HepG2 (cell line): ENCODE results near the gene CD274. TPM values are rescaled to one million over a fixed set of nuclear protein-coding genes. Genes with fewer than 3 reads are reported as not detected.
A peak's percentile ranks its signal among the peaks of the same experiment; 100 is the strongest.

Experiments
- CBX5 ChIP-seq: sonication (generic); formaldehyde crosslinking; IDR thresholded peaks from 2 replicates; pipeline ENCODE4 v1.4.0; 2020; ENCODE audit warnings: missing genetic modification reagents, borderline replicate concordance
- CEBPB ChIP-seq: IDR thresholded peaks from 2 replicates; pipeline ENCODE4 v1.6.1; 2011; ENCODE audit warnings: low read depth, low read length, improper control_type of control experiment, borderline replicate concordance
- ELF1 ChIP-seq: sonication (generic); formaldehyde crosslinking; IDR thresholded peaks from 2 replicates; pipeline ENCODE4 v1.4.0; 2020; ENCODE audit warnings: missing genetic modification reagents
- HNRNPL ChIP-seq: fragments of 200-400 bp; formaldehyde crosslinking; IDR thresholded peaks from 2 replicates; pipeline ENCODE4 v1.6.1; 2017; ENCODE audit warnings: mild to moderate bottlenecking, low read depth, low read length
- KLF6 ChIP-seq: IDR thresholded peaks from 2 replicates; pipeline ENCODE4 v1.8.0; 2016; ENCODE audit warnings: missing biosample characterization, missing genetic modification reagents
- NCOA2 ChIP-seq: sonication (generic); formaldehyde crosslinking; IDR thresholded peaks from 2 replicates; pipeline ENCODE4 v1.8.0; 2022; ENCODE audit warnings: inconsistent platforms
- NFKB2 ChIP-seq: sonication (generic); formaldehyde crosslinking; IDR thresholded peaks from 2 replicates; pipeline ENCODE4 v1.4.0; 2020; ENCODE audit warnings: missing genetic modification reagents, borderline replicate concordance
- NR2F2 ChIP-seq: IDR thresholded peaks from 2 replicates; pipeline ENCODE4 v1.6.1; 2012; ENCODE audit warnings: low read depth, inconsistent platforms, borderline replicate concordance
- PLRG1 ChIP-seq: fragments of 450-650 bp; conservative IDR thresholded peaks from 2 replicates; pipeline ENCODE4 v1.6.1; 2016
- POGK ChIP-seq: sonication (generic); formaldehyde crosslinking; conservative IDR thresholded peaks from 2 replicates; pipeline ENCODE4 v1.8.0; 2022; ENCODE audit warnings: mild to moderate bottlenecking, moderate library complexity, missing genetic modification reagents
- RARG ChIP-seq: sonication (generic); formaldehyde crosslinking; IDR thresholded peaks from 2 replicates; pipeline ENCODE4 v1.4.0; 2020; ENCODE audit warnings: low read depth, mild to moderate bottlenecking, missing genetic modification reagents
- RFXAP ChIP-seq: sonication (generic); formaldehyde crosslinking; IDR thresholded peaks from 2 replicates; pipeline ENCODE4 v1.4.0; 2020; ENCODE audit warnings: missing genetic modification reagents, borderline replicate concordance
- SP5 ChIP-seq: IDR thresholded peaks from 2 replicates; pipeline ENCODE4 v1.6.1; 2016; ENCODE audit warnings: low read depth, borderline replicate concordance
- ZBTB14 ChIP-seq: sonication (generic); formaldehyde crosslinking; IDR thresholded peaks from 2 replicates; pipeline ENCODE4 v1.4.0; 2020; ENCODE audit warnings: missing genetic modification reagents
- ZBTB38 ChIP-seq: sonication (generic); formaldehyde crosslinking; IDR thresholded peaks from 2 replicates; pipeline ENCODE4 v1.5.1; 2020; ENCODE audit warnings: mild to moderate bottlenecking, missing genetic modification reagents
- ZBTB4 ChIP-seq: sonication (generic); formaldehyde crosslinking; IDR thresholded peaks from 2 replicates; pipeline ENCODE4 v1.4.0; 2020; ENCODE audit warnings: missing genetic modification reagents, mild to moderate bottlenecking, borderline replicate concordance
- ZNF275 ChIP-seq: sonication (generic); formaldehyde crosslinking; IDR thresholded peaks from 2 replicates; pipeline ENCODE4 v1.8.0; 2022; ENCODE audit warnings: missing genetic modification reagents, mild to moderate bottlenecking, inconsistent platforms, borderline replicate concordance
- ZNF343 ChIP-seq: sonication (generic); formaldehyde crosslinking; IDR thresholded peaks from 2 replicates; pipeline ENCODE4 v1.4.0; 2020; ENCODE audit warnings: mild to moderate bottlenecking, missing genetic modification reagents
- ZNF501 ChIP-seq: sonication (generic); formaldehyde crosslinking; IDR thresholded peaks from 2 replicates; pipeline ENCODE4 v1.5.1; 2020; ENCODE audit warnings: mild to moderate bottlenecking, moderate library complexity, missing genetic modification reagents
- ZNF570 ChIP-seq: sonication (generic); formaldehyde crosslinking; IDR thresholded peaks from 2 replicates; pipeline ENCODE4 v1.4.0; 2020; ENCODE audit warnings: mild to moderate bottlenecking, missing genetic modification reagents, borderline replicate concordance
- ZSCAN31 ChIP-seq: sonication (generic); formaldehyde crosslinking; IDR thresholded peaks from 2 replicates; pipeline ENCODE4 v1.5.0; 2020; ENCODE audit warnings: low read depth, mild to moderate bottlenecking, missing genetic modification reagents
- polyA plus RNA-seq, 8 experiments: library from polyadenylated mRNA; depleted of rRNA in 3 of 8; stranded (reverse) in 7 of 8; unstranded in 1 of 8; fragments of >200 nt; fragmentation: Illumina TruSeq in 4 of 8; extraction: Trizol in 4 of 8; gene quantifications; 2 replicates each; pipeline versions ENCODE4 v1.2.1 to v1.2.3, GENCODE V29; 2011 to 2016; ENCODE audit warnings: low read depth in 4 of 8, missing spikeins in 1 of 8, mixed read lengths in 1 of 8; ENCODE audit not compliant: insufficient read depth in 1 of 8
- total RNA-seq, 5 experiments: library from RNA; depleted of rRNA; stranded (reverse); fragments of >200 nt; fragmentation: Illumina TruSeq; extraction: Trizol; gene quantifications; 2 replicates each; pipeline ENCODE4 v1.2.3, GENCODE V29; 2016; ENCODE audit warnings: low read depth in 1 of 5

The CD274 gene
- total and polyA plus RNA-seq, 2 of the 13 experiments (the other 11 are each of a cell fraction or from before 2014, with no cell fraction given): 0.17 to 0.49 TPM

GRCh38 chr9:5437254-5438216 is 12.8 kb upstream of the CD274 start, which contains the start of gene PLGRKT (continued):
- TF ChIP-seq POGK (peak; percentile 43; the same call in 1 of the 2 replicates), ZNF570 (CRISPR knock-in tag) (no peak), NFKB2 (CRISPR knock-in tag) (peak; percentile 90; the same call in 1 of the 2 replicates), ELF1 (CRISPR knock-in tag) (peak; percentile 94), ZSCAN31 (CRISPR knock-in tag) (peak; percentile 61; the same call in 1 of the 2 replicates), RARG (CRISPR knock-in tag) (0 out of 2 replicates have a peak, but pooled peaks have one; percentile 39), CBX5 (peak; percentile 28; the same call in 1 of the 2 replicates), CEBPB (no peak), RFXAP (CRISPR knock-in tag) (peak; percentile 76; the same call in 1 of the 2 replicates), ZBTB14 (no peak), SP5 (peak; percentile 91), PLRG1 (no peak), ZNF501 (peak; percentile 88), ZBTB4 (CRISPR knock-in tag) (no peak), ZNF275 (CRISPR knock-in tag) (0 out of 2 replicates have a peak, but pooled peaks have one; percentile 46), ZNF343 (CRISPR knock-in tag) (peak; percentile 60; the same call in 1 of the 2 replicates), NCOA2 (CRISPR knock-in tag) (0 out of 2 replicates have a peak, but pooled peaks have one; percentile 21), ZBTB38 (CRISPR knock-in tag) (peak; percentile 60; the same call in 1 of the 2 replicates), NR2F2 (peak; percentile 54; the same call in 1 of the 2 replicates), HNRNPL (peak; percentile 67), KLF6 (CRISPR knock-in tag) (0 out of 2 replicates have a peak, but pooled peaks have one; percentile 34)
